ENCODE data around the gene UNK. TPM values are rescaled to one million over a fixed set of nuclear protein-coding genes. Genes with fewer than 3 reads are reported as not detected.
"Not testable (repeated sequence)": the region's sequence is repeated elsewhere in the genome, so short reads cannot be mapped to it uniquely, and the experiment has no call there.

Gene UNK
- total and polyA plus RNA-seq, 11 donors: 11.3 to 27.5 (median 16.3) TPM

DNA sequence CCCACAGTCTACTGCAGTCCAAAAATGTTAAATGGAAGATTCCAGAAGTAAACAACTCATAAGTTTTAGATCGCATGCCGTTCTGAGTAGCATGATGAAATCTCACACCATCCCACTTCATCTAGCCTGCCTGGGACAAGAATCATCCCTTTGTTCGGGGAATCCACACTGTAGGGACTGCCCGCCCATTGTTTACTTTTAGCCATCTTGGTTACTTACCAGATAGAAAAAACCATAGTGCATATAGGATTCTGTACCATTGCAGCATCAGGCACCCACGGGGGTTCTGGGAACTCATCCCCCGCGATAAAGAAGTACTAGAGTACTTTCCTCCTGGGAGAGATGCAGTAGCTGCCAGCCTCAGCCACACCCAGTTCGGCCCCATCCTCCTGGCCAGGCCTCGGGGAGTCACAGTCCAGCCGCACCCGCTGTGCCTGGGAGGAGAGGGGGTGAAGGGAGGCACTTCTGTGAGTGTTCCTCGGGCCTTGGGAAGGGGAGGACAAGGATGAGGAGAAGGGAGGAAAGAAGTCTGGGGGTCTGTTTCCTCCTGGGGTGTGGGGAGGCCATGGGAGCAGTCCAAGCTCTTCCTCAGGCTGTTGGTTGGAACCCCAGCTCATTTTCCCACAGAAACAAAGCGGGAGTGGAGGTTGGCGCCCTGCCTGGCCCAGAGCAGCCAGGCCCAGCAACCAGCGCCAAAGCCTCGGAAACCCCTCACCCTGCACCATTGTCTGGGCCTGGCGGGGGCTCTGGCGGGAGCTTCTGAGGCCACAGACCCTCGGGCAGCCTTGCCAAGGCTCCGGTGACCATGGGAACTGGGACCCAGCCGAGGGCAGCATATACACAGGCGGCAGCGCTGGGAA, 84.9 kb downstream of the UNK start:
- peak in 4 of 5 donors; percentile 51 to 76 (median 72) for DNase-seq
- H3K27ac ChIP-seq: peak overlapping the region; percentile 37 to 93 (median 82)
- TF ChIP-seq, protein P1, sequence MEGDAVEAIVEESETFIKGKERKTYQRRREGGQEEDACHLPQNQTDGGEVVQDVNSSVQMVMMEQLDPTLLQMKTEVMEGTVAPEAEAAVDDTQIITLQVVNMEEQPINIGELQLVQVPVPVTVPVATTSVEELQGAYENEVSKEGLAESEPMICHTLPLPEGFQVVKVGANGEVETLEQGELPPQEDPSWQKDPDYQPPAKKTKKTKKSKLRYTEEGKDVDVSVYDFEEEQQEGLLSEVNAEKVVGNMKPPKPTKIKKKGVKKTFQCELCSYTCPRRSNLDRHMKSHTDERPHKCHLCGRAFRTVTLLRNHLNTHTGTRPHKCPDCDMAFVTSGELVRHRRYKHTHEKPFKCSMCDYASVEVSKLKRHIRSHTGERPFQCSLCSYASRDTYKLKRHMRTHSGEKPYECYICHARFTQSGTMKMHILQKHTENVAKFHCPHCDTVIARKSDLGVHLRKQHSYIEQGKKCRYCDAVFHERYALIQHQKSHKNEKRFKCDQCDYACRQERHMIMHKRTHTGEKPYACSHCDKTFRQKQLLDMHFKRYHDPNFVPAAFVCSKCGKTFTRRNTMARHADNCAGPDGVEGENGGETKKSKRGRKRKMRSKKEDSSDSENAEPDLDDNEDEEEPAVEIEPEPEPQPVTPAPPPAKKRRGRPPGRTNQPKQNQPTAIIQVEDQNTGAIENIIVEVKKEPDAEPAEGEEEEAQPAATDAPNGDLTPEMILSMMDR (IDR thresholded peaks at IDR 0.05): no peak
- TF ChIP-seq POLR2A (IDR thresholded peaks at IDR 0.05): no peak
- peaks cover 7 to 69% (median 45%) of the 10 kb centered on the region in 12 donors for H3K4me1 ChIP-seq
- WGBS, 4 donors: 47 to 58% (median 56%) methylated on average over 20 to 23 of the region's 23 CpGs
- ATAC-seq: peak in 3 of 4 donors; percentile 8 to 44 (median 26)
- peak overlapping the region in 8 of 12 donors; percentile 2 to 37 (median 24) for H3K4me3 ChIP-seq
- intact Hi-C loops (cut with DNase I): loop anchor here in 2 of 10 donors (10.0 kb wide), 1 partner anchor 95 kb away; a partner anchor contains a TSS
- peaks cover 0 to 11% (median 9%) of the 10 kb centered on the region in 9 donors for H3K36me3 ChIP-seq
- H3K27me3 ChIP-seq: no peaks in the 10 kb centered on the region
- H3K9me3 ChIP-seq: no peaks in the 10 kb centered on the region

DNA sequence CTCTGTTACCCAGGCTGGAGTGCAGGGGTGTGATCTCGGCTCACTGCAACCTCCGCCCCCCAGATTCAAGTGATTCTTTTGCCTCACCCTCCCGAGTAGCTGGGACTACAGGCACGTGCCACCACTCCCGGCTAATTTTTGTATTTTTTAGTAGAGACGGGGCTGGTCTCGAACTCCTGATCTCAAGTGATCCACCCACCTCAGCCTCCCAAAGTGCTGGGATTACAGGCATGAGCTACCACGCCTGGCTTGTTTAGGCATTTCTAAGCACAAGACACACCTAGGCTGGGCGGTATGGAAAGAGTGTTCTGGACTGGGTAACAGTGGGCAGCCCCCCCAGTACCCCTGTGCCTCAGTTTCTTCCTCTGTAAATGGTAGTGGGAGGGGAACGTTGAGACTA, 85.6 kb downstream of the UNK start:
- Histone ChIP-seq H3K36me3 (peaks cover 0 to 18% (median 16%) of the 10 kb centered on the region in 9 donors), H3K4me3 (peak overlapping the region in 5 of 12 donors; percentile 2 to 37 (median 28)), H3K27ac (peak overlapping the region; percentile 37 to 93 (median 82)), H3K4me1 (peaks cover 7 to 69% (median 43%) of the 10 kb centered on the region in 12 donors)
- not testable (repeated sequence) for H3K9me3 ChIP-seq, DNase-seq, ATAC-seq, H3K27me3 ChIP-seq
- WGBS, 4 donors: 63 to 75% (median 73%) methylated on average over 10 of the region's 10 CpGs
- intact Hi-C loops (cut with DNase I): loop anchor here in 2 of 10 donors (10.0 kb wide), 1 partner anchor 95 kb away; a partner anchor contains a TSS

DNA sequence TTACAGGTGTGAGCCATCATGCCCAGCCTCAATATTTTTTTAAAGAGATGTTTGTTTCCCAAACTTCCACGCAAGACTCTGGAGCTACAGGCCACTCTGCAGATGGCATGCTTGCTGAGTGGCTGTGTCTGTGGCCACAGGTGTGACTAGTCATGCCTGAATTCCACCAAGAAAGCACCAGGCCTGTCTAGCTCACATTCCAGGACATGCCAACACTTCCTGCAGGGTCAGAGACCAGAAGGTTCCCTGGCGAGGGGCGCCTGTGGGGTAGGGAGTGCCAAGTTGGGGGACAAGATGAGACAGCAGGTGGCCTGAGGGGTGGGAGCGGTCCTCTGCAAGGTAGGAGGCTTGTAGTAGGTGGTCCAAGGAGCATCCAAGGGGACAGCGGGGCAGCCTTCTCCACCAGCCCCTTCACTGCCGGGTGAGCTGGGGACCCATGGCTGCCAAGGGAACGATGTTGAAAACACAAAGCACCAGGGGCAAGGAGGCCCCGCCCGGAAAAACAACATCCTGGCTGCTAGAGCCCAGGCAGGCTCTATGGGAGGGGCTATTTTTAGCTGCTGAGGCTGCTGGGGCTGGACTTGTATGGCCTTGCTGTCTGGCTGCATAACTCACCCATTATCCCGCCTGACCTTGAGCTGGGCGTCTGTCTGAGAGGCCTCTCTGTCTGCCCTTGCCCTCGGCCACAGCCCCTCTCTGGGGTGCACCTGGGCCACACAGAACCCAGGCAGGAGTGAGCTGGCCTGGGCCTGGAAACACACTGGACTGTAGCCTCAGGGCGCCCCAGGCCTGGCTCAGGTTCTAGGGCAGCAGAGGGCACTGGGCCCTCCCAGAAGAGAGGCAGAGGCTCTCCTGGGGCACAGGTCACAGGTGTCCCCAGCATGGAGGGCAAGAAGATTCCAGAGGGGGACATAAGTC, 88.1 kb downstream of the UNK start:
- intact Hi-C loops (cut with DNase I): loop anchor here in 4 of 10 donors (1.0 to 10.0 kb wide), 3 partner anchors 17 to 98 kb away; partner anchors contain the start of genes UNK (in 1 of the 4) and WBP2 (in 1 of the 4)
- H3K27me3 ChIP-seq: no peaks in the 10 kb centered on the region
- H3K36me3 ChIP-seq: peaks cover 0 to 27% (median 22%) of the 10 kb centered on the region in 9 donors
- H3K9me3 ChIP-seq: no peaks in the 10 kb centered on the region
- peak in 1 of 2 donors; percentile 56 for TF ChIP-seq POLR2A (IDR thresholded peaks at IDR 0.05)
- TF ChIP-seq, protein P1 (IDR thresholded peaks at IDR 0.05): no peak
- H3K4me3 ChIP-seq: no peak overlapping the region
- peak; percentile 86 to 95 (median 90) for DNase-seq
- H3K4me1 ChIP-seq: peaks cover 17 to 88% (median 59%) of the 10 kb centered on the region in 12 donors
- H3K27ac ChIP-seq: peak overlapping the region; percentile 66 to 99 (median 92)
- WGBS, 4 donors: 26 to 33% (median 31%) methylated on average over 12 to 13 of the region's 13 CpGs
- peak; percentile 55 to 77 (median 66) for ATAC-seq

DNA sequence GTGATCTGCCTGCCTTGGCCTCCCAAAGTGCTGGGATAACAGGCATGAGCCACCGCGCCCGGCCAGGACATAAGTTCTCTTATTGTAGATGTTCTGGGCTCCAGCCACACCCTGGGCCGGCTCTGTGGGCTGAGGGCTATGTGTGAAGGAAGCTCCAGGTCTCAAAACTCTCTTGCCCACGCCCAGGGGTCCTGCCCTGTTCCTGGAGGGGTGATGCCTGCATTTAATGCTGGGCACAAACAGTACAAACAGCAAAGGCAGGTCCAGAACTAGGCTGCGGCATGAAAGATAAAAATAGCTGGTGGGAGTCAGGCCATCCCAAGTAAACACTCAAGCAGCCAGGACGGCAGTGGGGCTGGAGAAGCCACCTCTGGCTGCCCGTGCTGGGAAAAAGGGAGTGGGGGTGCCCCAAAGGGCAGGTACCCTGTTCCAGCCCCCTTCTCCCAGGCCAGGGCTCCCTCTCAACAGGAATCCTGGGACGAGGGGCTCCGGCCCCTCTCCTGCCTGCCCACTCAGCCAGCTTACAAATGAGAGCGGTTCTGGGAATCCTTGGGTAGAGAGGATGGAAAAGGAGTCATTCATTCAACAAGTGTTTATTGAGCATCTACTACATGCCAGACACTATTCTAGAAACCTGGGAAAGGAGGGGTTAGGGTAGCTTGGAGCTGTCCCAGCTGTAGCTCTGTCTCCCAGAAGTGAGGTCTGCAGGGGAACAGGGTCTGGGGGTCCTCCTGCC, 89.1 kb downstream of the UNK start:
- no peak overlapping the region for H3K4me3 ChIP-seq
- peaks cover 17 to 87% (median 57%) of the 10 kb centered on the region in 12 donors for H3K4me1 ChIP-seq
- no peaks in the 10 kb centered on the region for H3K27me3 ChIP-seq
- H3K9me3 ChIP-seq: no peaks in the 10 kb centered on the region
- TF ChIP-seq POLR2A (IDR thresholded peaks at IDR 0.05): no peak
- TF ChIP-seq, protein P1 (IDR thresholded peaks at IDR 0.05): no peak
- peak overlapping the region; percentile 66 to 99 (median 92) for H3K27ac ChIP-seq
- WGBS, 4 donors: 47 to 56% (median 52%) methylated on average over 11 of the region's 11 CpGs
- peaks cover 0 to 27% (median 22%) of the 10 kb centered on the region in 9 donors for H3K36me3 ChIP-seq
- peak in 1 of 4 donors; percentile 1 for ATAC-seq
- no peak for DNase-seq
- intact Hi-C loops (cut with DNase I): loop anchor here in 3 of 10 donors (2.0 to 10.0 kb wide), 2 partner anchors 89 to 99 kb away; partner anchors contain the start of gene UNK (in 1 of the 3)

Data from heart left ventricle (tissue), 16 donors.